ENCODE data around the gene TRAF2.
"Not testable (repeated sequence)": the region's sequence is repeated elsewhere in the genome, so short reads cannot be mapped to it uniquely, and the experiment has no call there.

Gene TRAF2, protein sequence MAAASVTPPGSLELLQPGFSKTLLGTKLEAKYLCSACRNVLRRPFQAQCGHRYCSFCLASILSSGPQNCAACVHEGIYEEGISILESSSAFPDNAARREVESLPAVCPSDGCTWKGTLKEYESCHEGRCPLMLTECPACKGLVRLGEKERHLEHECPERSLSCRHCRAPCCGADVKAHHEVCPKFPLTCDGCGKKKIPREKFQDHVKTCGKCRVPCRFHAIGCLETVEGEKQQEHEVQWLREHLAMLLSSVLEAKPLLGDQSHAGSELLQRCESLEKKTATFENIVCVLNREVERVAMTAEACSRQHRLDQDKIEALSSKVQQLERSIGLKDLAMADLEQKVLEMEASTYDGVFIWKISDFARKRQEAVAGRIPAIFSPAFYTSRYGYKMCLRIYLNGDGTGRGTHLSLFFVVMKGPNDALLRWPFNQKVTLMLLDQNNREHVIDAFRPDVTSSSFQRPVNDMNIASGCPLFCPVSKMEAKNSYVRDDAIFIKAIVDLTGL

DNA sequence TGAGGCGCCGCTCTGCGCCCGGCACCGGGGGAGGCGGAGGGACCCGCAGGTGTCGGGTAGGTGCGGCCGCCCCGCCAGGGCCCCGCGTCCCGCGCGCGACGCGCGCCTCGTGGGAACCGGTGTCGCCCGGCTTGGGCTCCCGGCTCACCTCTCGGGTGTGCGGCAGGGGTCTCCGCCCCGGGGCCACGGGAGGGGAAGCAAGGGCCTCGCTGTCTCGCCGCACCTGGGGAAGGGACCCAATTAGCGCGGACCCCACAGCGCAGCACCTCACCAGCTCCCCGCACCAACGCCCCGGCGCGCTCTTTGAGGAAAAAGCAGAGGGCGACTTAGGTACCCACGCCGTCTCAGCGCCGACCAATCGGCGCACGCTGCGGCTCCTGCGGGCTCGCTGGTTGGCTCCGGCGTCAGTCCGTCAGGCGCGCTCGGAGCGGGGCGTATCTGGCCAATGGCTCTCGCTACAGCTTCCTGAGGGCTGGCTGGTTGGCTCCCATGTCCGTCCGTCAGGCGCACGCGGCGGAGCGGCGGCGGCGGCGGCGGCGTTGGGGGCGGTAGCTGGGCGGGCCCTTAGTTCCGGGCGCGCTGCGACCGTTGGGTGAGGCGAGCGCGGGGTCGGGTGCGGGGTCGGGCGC is at the start of gene TRAF2:
Gene TRAF2 (plus strand): TSS at position 567 of the 629 bp plus-strand sequence. CDS start 12,225 bp downstream, outside the sequence.
- DNase-seq, result peak; percentile 91

DNA sequence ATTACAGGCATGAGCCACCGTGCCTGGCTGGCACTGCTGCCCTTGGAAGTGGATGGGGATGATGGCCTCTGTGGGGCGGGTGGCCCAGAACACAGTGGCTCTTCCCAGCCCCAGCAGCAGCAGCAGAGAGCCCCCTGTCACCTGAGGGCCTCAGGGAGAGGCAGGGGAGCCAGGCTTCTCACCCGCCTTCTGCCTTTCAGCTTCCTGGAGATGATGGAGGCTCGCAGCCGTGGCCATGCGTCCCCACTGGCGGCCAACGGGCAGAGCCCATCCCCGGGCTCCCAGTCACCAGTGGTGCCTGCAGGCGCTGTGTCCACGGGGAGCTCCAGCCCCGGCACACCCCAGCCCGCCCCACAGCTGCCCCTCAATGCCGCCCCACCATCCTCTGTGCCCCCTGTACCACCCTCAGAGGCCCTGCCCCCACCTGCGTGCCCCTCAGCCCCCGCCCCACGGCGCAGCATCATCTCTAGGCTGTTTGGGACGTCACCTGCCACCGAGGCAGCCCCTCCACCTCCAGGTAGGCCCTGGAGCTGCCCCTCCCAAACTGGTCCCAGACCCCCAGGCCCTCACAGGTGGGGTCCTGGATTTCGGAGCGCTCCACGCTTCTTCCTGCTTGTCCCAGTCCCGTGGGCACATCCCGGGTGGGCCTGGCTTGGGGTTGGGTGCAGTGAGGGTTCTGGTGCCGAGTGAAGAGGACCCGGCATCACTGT is 49.0 kb upstream of the TRAF2 start:
- DNase-seq, result no peak

DNA sequence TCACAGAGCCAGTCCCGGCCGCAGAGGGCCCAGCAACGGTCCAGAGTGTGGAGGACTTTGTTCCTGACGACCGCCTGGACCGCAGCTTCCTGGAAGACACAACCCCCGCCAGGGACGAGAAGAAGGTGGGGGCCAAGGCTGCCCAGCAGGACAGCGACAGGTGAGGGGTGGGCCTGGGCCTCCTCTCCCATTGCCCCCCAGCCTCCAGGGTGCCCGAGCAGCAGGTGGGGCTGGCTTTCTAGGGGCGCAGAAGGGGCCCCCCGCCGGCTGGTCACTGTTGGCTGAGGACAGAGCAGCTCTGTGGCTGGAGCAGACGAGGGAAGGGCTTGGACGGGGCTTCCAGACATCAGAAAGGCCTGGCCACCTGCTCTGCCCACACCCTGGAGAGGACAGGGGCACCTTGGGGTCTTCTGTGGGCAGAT is 48.4 kb upstream of the TRAF2 start:
- DNase-seq, result not testable (repeated sequence)

DNA sequence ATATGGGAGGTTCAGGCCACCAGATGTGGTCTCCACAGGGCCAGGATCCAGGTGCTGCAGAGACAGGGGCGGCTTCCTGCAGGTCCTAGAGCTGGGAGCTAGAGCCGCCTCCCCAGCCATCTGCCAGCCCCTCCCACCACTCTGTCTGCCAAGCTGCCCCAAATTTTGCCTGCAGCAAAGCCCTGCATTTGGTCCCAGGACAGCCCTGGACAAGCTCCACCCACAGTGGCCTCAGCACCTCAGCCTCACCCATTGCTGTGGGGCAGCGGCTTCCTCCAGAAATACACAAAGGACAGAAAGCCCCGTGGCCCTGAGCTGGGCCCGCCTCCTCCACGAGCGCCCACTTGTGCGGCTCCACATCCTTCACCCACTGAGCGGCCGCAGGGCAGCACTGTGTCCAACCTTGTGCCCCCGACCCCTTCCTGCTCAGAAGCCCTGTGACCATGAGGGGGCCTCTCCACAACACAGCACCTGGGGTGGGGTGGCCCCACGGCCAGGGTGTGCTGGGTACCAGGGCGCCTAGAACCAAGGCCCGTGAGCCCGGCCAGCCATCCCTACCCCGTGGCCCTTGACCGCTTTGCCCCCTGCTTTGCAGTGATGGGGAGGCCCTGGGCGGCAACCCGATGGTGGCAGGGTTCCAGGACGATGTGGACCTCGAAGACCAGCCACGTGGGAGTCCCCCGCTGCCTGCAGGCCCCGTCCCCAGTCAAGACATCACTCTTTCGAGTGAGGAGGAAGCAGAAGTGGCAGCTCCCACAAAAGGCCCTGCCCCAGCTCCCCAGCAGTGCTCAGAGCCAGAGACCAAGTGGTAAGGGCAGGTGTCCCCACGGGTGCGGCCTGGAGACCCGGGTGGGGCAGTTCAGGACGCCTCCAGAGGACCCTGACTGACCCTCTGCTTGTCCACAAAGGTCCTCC is 47.7 kb upstream of the TRAF2 start:
- no peak for DNase-seq

- DNase-seq, result no peak
These were observed 46.8 kb upstream of the TRAF2 start for GRCh38 chr9:136839229-136840139.

DNA sequence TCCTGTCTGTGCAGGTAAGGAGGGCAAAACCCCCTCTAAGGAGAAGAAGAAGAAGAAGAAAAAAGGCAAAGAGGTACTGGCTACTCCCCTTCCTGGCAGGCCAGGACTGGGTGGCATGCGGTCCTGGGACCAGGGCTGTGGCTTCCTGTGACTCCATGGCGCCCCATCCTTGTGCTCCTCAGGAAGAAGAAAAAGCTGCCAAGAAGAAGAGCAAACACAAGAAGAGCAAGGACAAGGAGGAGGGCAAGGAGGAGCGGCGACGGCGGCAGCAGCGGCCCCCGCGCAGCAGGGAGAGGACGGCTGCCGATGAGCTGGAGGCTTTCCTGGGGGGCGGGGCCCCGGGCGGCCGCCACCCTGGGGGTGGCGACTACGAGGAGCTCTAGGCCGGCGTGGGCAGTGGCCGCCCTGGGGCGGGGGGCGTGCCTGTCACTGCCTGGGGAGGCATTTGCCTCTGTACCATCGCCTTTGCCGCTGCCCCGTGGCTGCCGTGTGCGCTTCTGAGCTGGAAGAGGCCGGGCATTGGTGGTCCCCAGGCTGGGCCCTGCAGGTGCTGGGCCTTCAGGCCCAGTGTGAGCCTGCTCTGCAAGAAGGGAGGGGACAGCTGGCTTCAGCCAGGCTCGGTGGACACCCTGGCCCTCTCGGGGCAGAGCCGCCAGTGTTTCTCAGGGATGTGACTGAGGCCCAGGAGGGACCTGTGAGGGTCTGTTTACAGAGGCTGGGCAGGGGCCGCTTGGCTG is 46.0 kb upstream of the TRAF2 start:
- DNase-seq, result no peak

DNA sequence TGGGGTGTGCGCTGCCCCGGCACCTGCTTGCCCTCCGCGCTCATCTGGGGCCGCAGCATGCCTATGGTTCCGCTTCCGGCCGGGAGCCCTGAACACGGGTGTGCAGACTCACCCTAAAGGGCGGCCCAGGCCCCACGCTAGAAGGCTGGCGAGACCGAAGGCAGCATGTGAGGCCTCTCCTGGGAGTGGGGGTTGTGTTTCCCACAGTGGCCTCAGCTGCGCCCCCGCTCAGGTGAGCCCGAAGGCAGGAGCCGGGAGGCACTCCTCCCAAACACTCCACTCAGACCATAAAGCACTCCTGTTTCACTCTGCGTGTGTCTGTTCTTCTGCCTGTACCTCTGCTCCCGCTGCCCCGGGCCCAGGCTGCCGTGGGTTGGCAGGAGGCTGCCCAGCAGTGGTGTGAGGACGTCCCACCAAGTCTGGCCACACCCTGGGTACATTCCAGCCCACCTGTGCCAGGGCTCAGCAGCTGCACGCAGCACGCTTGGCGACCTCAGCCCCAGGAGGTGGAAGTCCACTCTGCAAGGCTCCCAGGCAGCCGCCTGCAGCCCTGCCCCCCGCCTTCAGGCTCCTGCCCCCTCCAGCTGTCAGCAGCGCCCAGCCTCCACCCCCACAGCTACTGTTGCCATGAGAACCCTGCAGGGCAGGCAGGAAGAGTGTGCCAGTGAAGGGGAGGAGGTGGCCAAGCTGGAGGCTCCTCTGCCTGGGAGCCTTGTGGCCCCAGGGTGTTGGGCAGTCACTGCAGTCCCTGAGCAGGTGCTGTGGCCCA is 45.3 kb upstream of the TRAF2 start:
- DNase-seq, result peak; percentile 52

GRCh38 chr9:136841646-136842379 is 44.5 kb upstream of the TRAF2 start:
- DNase-seq, result not testable (repeated sequence)

GRCh38 chr9:136842380-136842948 is 43.9 kb upstream of the TRAF2 start, which contains the start of gene AJM1:
TSS of gene AJM1 (plus strand) at chr9:136842478. CDS start at chr9:136844415, 1,937 bp downstream.
- DNase-seq, result peak; percentile 57

DNA sequence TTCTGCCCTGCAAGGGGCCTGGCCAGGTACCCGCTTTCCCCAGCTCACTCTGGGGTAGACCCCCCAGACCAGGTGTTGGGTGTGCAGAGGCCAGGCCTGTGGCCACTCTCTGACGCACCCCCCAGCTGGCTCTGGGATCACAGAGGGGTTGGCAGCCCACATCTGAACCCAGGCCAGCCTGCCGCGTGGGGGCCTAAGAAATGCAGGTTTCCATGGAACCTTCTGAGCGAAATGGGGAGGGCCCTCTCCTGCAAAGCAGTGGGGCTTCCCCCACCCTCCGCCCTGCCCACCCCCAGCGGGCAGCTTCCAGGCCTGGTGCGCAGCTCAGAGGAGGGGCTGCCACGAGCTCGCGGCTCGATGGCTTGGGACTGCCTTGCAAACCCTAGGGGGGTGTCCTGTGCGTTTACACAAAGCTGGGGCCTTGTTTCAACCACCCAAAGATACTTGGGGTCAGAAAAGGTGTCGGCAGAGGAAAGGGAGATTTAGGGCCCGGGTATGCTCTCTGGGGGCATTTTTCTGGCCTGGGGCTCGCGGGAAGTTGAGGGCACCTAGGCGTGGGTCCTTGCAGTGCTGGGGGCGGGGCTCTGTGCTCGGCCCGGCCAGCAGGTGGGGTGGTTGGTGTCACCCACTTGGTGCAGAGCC is 43.0 kb upstream of the TRAF2 start:
- DNase-seq, result not testable (repeated sequence)

GRCh38 chr9:136843801-136844740 is 42.2 kb upstream of the TRAF2 start:
- DNase-seq, result not testable (repeated sequence)

GRCh38 chr9:136844761-136845464 is 41.4 kb upstream of the TRAF2 start:
- DNase-seq, result no peak

- no peak for DNase-seq
These were observed 40.7 kb upstream of the TRAF2 start for GRCh38 chr9:136845465-136846260.

GRCh38 chr9:136846376-136847087 is 39.8 kb upstream of the TRAF2 start:
- no peak for DNase-seq

Data from NCI-H1436 (cell line).